GM12801 (cell line): Measurements from ENCODE around the gene WT1.

ENCODE experiments used
- CTCF ChIP-seq: IDR thresholded peaks from one replicate; pipeline ENCODE4 v1.5.1; 2011; ENCODE audit warnings: control low read depth; ENCODE audit not compliant: insufficient read length; ENCODE audit errors: extremely low read depth

Gene WT1

GRCh38 chr11:32435511-32435941 is at the start of gene WT1:
WT1 (minus strand) TSS chr11:32435539.
- no peak for TF ChIP-seq CTCF

DNA sequence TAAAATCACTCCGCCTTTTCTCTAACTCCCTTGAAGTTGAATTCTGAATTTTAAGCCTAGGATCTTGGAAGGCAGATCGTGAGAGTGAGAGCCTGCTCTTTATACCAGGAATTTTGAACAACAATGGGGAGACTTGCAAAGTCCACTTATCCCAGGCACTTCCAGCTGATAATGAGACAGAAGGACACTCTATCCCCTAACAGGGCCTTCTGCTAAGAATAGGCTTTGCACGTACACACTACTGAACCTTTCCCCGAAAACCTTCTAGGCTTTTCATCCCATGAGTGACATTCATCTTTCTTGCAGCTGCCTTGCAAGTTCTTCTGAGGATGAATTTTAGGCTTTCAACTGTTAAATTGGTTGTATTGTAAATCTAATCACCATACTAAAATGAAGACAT is 44.0 kb upstream of the WT1 start:
- no peak for TF ChIP-seq CTCF

DNA sequence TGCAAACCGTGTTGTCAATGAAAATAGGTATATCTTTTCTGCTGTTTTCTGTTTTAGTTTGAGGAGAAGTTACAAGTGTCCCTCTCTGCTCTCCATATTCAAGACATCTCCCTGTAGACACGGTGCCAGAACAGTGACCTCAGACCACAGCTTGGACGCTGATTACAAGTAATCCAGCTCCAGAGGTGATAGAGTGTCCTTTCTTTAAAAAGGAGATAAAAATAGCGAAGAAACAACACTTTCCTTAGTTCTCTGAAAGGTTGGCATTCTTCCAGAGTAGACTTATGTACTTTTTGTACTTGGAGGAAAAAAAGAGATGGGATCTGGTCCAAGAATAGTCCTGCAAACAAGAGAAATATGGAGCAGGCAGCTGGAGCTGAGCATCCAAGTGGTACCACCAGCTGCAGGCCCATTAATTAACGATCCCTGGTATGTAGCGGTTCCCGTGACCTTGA is 43.0 kb upstream of the WT1 start:
- TF ChIP-seq CTCF, result no peak

GRCh38 chr11:32473282-32473909 is 38.1 kb upstream of the WT1 start:
- no peak for TF ChIP-seq CTCF

GRCh38 chr11:32472226-32472625 is 36.9 kb upstream of the WT1 start:
- TF ChIP-seq CTCF, result no peak

- no peak for TF ChIP-seq CTCF
Measured at GRCh38 chr11:32469791-32470190, 34.5 kb upstream of the WT1 start.

DNA sequence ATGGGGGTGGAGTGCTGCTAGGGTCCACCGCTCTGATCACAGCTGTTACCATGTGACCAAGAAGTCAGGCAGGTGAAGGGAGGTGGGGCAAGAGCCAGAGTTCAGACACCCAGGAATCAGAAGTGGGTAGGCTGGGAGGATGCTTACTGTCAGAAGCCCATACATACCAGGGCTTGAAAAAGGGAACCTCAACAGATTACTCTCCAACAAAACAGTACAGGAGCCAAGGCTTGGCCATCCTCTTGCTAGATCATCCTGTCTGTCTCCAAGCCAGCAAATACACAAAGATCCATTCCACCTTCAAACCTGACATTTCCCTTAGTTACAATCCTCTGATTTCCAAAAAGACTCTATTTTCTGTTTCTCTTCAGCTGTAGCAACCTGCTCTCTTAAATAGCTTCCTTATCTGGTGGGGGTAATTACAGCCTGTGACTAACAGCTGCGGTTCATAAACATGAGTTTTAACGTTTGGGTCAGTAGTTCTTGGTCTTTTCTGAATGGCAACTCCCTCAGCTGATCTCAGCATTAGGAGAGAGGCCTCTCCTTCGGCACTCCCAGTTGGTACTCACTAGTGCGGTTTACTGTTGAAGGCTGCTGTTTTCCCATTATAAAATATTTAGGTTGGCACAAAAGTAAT is 31.1 kb upstream of the WT1 start:
- TF ChIP-seq CTCF, result no peak
